GM21529 (cell line): Measurements from ENCODE around the gene GFI1.
A peak's percentile ranks its signal among the peaks of the same experiment; 100 is the strongest.
"Not testable (repeated sequence)": the region's sequence is repeated elsewhere in the genome, so short reads cannot be mapped to it uniquely, and the experiment has no call there.

Source experiments
- ATAC-seq: cut with Tn5 transposase; IDR thresholded peaks from one replicate; pipeline ENCODE4 v1.9.1; 2021; ENCODE audit not compliant: unreplicated experiment

Gene GFI1

DNA sequence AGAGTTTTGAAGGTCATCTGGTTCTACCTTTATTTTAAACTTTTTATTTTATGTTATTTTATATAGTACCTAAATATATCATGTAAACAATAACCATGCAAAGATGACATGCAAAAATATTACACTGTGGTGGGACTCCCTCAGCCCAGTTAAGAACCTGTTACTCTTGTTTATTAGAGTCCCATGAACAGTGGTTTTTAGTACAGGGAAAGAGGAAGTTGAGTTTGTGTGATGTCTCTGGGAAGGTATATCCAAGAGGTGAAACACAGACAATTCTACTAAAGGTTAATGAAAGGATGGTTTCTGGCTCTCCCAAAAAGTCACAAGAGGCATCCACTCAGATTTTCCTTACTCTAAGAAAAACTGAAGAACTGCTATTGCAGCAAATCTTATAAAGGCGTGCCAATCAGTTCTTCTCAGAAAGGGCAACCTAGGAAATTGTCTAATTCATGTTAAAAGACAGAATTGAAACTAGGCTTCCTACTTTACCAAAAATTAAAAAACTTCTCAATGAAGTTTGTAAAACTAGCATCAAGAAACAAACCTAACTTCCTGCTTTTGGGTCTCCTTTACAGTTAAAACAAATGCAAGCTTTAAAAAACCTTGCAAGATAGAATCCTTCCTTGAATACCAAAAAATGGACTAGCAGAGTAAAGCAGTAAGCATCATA, 19.9 kb downstream of the GFI1 start:
- ATAC-seq = no peak

DNA sequence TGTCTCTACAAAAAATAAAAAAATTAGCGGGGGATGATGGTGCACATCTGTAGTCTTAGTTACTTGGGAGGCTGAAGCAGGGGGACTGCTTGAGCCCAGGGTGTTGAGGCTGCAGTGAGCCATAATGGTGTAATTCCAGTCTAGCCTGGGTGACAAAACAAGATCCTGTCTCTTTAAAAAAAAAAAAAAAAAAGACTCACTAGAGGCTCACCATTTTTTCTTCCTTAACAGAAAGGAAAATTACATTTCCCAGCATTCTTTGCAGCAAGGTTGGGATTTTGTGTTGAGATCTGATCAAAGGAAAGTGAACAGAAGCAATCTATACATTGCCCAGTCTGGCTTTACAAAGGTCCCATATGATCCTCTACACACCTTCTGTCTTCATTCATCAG, 21.5 kb downstream of the GFI1 start:
- no peak for ATAC-seq

DNA sequence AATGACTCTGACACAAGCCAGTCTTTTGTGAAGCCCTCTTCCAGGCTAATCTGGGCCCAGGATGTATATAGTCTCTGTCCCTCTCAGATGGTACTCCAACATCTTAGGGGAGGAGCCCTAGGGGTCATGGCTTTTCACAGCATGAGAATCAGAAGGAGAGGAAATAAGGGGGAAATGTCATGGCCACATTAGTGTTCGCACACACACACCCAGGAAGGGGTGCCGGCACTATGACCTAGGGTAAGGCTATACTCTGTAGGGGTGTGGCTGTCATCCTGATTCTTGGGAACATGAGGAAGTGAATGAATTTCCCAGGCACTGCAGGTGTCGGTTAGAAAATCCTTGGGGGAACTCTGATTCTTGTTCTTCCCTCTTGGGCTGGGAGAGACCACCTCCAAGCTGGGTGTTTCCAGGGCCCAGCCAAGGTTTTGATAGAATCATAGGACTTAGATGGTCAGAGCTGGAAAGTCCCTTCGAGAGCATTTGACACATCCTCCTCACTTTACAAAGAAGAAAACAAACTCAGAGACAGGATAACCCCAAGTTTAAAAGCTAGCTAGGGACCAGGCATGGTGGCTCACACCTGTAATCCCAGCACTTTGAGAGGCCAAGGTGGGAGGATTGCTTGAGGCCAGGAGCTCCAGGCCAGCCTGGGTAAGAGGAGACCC, 22.0 kb downstream of the GFI1 start:
- ATAC-seq = no peak

DNA sequence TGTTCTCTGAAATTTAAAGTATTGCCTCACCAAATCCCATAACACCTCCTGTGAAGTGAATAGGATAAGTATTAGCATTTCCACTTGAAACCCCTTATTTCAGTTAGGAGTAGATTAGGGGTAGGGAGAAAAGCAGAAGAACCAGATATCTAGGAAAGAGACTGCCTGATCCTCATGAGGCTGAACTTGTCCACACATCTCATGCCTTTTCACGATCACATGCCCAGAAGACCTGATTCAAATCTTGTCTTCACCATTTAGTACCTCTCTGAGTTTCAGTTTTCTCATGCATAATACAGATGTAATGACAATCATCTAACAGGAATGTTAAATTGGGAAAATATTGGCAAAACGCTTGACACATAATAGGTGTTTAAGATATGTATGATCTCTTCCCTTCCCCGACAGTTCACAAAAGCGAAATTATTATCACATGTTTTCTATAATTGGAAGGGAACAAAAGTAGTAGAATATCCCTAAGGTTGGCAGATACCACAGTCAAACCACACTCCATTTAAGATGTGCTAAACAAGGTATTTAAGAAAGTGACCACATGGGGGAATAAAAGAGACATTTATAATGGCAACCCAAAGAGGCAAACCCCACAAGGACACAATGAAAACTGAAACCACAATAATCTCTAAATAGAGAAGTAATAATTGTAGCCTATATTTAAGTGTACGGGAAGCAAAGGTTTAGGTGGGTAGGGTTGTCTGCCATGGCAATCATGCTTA, 25.2 kb downstream of the GFI1 start:
- ATAC-seq = peak; percentile 81

DNA sequence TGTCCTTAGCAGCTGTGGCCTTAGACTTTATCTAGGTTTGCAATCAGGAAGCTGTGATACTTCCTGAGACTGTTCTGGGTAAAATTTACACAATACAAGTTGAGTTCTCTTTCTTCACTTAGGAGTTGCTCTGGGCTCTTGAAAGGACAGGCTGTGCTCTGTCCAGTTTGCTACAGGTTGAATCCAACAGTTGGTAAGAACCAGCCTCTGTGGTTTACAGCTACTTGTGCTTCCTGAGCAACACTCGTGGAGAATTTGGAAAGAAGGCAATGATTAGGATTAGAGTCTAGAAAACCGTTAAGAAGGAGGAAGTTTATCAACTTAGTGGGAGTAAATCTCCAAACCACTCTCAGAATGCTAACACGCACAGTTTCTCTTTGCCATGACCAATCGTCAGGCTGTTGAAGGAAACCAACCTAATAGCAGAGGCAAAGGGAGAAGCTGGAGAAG, 26.8 kb downstream of the GFI1 start:
- ATAC-seq = no peak

DNA sequence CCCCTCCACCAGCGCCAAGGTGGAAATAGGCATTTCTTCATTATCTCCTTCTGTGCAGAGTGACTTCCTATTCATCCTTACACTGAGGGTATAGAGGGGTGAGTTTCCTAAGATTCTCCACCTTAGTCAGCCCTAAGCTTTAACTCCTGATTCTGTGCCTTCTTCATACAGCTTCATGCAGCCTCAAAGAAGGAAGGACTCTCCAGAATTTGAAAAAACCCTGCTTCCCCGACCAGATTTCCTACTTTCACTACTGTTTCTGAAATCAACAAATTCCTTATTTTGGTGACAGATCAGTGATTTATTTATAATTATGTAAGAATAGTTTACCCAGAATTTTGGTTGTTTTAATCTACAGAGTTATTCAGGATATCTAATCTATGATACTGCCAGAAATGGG, 28.6 kb downstream of the GFI1 start:
- ATAC-seq = no peak

DNA sequence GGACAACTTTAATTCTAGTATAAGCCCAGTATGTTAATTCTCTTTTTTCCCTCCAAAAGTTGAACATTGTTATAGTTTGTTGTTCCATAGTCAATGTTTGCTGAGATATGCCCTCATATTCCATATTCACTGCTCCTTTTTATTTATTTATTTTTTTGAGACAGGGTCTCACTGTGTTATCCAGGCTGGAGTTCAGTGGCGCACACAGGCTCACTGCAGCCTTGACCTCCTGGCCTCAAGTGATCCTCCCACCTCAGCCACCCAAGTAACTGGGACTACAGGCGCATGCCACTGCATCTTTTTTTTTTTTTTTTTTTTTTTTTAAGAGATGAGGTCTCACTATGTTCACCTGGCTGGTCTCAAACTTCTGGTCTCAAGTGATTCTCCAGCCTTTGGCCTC, 38.7 kb downstream of the GFI1 start:
- no peak for ATAC-seq

DNA sequence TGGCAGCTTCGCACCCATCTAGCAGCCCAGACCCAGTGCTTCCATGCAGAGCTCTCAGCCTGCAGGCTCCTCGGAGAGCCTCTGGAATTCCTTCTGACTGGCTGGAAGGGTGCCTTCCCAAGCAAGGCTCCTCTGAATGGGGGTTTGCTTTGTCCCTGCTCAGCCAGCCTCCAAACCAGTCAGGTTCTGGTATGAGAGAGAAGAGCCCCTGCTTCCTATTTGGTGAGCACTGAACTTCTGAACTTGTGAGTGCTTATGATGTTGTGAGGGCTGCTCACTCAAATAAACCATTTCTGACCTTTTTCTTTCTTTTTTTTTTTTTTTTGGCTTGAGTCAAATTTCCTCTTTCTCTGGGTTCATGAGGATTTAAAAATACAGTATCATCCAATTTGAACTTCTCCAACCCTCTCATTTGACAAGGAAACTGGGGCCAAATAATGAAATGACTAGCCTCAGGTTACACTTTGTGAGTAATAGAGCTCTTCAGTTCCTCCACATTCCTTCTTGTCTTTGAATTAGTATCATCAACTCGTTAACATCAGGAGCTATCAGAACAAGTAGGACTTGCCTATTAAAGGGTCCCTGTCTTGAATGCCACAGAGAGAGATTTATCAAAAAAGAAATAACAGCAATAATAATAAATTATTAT, 39.6 kb downstream of the GFI1 start:
- no peak for ATAC-seq

DNA sequence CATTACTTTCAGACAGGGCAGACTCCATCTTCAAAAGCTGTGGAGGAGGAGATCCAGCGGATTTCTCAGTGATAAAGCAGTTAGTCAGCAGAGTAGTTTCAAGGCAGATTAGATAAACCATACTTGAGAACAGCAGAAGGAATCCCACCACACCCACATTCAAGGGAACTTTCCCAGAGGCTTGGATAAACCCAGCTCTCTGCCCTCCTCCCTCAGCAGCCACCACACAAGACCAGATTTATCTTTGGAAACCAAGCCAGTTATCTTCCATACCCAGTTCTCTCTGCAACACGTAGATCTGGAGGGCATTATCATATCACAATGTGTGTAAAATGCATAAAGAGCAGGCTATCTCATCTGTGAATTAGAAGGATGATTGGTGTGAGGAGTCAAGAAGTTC, 40.2 kb downstream of the GFI1 start:
- ATAC-seq = no peak

DNA sequence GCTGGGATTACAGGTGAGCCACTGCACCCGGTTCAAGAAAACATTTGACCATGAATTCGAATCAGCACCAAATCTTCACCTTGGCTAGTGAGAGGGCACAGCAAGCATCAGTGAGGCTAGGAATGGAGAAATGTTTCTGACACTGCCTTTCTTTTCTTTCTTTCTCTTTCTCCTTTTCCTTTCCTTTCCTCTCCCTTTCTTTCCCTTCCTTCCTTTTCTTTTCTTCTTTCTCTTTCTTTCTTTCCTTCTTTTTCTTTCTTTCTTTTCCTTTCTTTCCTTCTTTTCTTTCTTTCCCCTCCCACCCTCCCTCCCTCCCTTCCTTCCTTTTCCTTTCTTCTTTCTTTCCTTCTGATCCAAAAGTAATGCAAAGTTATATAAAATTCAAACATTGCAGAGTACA, 40.9 kb downstream of the GFI1 start:
- no peak for ATAC-seq

DNA sequence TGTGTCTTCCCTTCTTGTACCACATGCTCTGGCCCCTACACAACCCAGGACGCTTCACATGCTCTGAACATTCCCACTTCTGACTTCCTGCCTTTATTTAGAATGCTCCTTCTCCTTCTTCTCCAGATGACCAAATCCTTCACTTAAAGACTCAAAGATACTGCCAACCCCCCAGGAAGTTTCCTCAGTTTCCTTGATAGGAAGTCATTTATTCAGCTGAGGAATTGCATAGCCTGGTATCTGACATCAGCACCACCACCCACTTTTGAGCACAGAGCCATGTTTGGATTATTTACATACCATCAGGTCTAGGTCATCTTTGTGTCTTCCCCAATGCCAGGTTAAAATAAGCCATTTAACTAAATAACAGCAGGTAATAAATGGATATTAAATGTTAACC, 42.4 kb downstream of the GFI1 start:
- no peak for ATAC-seq

DNA sequence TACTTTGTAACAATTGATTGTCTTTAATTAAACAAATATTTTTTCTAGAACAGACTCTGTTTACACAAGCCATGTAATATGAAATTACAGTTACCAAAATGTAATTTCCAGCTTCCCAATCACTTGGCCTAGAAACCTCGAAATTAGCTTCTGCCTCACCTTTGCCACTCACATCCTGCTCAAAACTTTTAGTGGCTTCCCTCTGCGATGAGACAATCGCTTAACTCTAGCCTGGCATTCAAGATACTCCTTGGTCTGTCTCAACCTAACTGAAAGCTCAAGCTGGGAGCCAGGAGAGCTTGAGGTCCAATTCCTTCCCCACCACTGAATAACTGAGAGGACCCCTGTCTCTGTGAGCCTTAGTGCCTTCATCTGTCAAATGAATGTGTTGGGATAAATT, 42.8 kb downstream of the GFI1 start:
- no peak for ATAC-seq

DNA sequence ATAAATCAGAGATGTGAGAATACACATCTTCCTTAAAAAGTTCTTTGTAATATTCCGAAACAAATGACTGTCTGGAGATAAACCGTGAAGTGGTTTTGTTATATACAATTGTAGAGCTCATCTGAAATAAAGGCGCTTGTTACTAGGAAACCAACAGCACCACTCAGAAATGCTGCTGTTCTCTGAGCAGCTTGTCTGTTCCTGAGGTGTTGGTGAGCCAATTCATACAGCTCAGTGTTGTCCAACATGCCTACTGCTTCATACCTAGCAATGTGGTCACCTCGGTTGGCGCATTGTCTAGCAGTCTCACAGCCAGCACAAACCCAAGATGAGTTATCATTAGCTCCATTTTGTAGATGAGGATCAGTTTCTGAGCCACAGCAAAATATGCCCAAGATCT, 44.4 kb downstream of the GFI1 start:
- ATAC-seq = no peak

DNA sequence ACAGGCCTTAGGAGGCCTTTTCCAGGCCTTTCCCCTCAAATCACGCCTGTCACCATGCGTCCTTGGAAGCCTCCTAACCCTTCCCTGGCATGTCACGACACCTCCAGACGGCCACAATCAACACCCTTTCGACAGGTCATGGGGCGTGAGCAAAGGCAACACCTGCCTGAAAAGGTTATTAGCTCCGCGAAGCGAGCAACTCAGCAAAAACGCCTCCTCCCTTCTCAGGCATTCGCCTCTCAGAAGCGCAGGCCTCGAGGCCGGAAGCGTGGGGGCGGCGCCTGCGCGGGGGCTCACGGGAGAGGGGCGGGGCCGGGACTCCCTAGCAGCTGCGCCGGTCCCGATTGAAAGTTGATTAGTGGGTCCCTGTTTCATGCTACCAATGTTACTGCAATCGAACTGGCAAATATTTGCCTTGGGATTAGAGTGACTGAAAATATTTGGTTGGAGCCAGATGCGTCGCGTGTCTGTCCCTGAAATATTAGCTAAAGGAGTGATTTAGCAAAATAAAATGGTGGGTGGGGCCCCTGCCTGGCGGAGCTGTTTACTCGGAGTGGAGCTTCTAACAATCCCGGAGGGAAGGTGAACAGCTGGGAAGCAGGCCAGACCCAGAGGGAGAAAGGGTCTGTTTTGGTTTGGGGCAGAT, 44.9 kb downstream of the GFI1 start:
- no peak for ATAC-seq

DNA sequence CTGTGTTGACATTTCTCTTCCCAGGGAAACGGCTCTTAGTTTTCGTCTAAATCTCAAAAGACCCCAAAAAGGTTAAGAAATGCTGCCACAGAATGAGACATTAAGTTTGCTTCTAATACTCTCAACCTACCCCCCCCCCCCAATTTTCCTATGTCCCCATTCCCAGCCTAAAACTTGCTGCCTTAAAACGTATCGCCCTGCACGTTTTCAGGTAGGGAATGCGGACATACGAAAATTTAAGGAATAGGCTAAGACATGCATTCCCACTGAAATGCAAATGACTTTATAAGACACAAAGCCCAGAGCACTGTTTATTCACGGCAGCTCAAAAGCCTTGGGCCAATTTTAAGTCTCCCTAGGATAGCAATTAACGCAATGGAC, 45.4 kb downstream of the GFI1 start:
- ATAC-seq = no peak

DNA sequence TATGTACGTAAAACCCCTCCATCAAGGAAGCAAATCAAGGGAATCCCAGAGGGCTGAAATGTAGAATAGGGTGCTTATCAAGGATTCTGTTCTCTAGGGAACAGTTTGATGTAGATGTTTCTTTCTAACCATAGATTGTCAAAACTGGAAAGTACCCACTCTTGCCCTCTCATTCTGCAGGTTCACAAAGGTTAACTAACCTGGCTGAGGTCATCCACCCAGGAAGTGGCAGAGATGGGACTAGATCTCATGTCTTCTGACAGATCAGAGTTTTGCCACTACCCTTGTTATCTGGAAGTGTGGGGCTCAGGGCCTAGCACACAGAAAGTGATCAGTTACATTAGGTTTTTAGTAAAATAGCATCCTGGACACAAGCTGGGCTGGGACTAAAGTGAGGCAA, 47.4 kb downstream of the GFI1 start:
- no peak for ATAC-seq

DNA sequence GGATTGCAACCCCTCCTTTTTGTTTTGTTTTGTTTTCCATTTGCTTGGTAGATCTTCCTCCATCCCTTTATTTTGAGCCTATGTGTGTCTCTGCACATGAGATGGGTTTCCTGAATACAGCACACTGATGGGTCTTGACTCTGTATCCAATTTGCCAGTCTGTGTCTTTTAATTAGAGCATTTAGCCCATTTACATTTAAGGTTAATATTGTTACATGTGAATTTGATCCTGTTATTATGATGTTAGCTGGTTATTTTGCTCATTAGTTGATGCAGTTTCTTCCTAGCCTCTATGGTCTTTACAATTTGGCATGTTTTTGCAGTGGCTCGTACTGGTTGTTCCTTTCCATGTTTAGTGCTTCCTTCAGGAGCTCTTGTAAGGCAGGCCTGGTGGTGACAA, 52.2 kb downstream of the GFI1 start:
- not testable (repeated sequence) for ATAC-seq

DNA sequence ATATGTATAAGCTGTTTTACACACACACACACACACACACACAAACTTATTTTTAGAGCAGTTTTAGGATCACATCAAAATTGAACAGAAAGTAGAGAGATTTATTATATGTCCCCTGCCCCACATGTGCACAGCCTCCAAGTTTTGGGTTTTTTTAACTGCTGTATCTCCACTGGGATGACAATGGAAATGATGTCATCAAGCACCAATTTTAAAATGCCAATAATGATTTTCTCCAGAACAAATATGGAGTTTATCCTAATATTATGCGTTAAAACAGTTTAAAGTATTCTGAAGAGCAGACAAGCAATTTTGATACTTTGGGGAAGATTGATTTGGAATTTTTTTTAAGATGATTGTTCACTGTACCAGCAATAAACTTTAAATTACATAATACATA, 56.7 kb downstream of the GFI1 start:
- ATAC-seq = no peak

DNA sequence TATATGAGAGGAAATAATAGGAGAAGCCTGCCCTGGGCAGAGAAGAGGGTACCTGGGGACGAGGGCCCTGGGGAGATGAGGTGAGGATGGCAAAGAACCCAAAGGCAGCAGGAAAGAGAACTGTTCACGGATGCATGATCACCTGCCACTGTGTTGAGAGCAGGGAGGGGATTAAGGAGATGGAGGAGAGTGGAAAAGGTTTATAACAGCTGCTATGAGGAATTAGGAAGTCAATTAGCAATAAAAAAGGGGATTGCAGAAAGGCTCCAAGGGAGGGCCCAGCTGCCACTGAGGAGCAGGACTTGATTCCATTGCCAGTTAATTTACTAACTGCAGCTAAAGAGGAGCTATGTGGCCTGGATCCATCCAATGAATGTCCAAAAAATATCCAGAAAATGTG, 61.1 kb downstream of the GFI1 start:
- ATAC-seq = no peak
